Measurements from ENCODE around the gene MVB12B.

Gene MVB12B

DNA sequence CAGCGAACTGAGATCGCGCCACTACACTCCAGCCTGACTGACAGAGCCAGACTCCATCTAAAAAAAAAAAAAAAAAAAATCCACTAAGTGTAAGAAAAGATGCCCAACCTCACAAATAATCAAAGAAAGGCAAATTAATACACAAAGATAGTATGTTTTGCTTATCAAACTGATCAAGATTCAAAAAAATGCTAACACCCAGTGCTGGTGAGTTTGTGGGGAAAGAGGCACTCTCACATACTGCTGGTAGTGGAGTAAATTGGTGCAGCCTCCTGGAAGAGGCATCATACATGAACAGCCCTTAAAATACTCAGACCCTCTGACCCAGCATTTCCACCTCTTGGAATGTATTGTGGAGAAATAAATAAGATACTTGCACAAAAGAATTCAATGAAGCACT, 216.9 kb downstream of the MVB12B start:
- no peak for DNase-seq (ENCODE audit: low read depth, low spot score)
- no peaks in the 10 kb centered on the region; the same call in 1 of the 2 replicates for H3K9me3 ChIP-seq (ENCODE audit: insufficient read depth, low read length)
- no peak overlapping the region for H3K9ac ChIP-seq (ENCODE audit: insufficient read length, low read depth)
- H3K4me1 ChIP-seq (ENCODE audit: insufficient read depth, insufficient read length), result no peaks in the 10 kb centered on the region
- H3K36me3 ChIP-seq (ENCODE audit: insufficient read depth, insufficient read length, low read length), result no peaks in the 10 kb centered on the region
- TF ChIP-seq YY1 (IDR thresholded peaks at IDR 0.05; ENCODE audit: insufficient read depth, insufficient read length) (no peak), ZNF274 (IDR thresholded peaks at IDR 0.05; ENCODE audit: low read depth, low read length) (no peak), SUZ12 (IDR thresholded peaks at IDR 0.05; ENCODE audit: extremely low read depth, insufficient read depth, insufficient read length) (no peak)
- no peak overlapping the region for H3K4me3 ChIP-seq (ENCODE audit: insufficient read length, low read depth)
- no peaks in the 10 kb centered on the region for H3K27me3 ChIP-seq (ENCODE audit: insufficient read depth, insufficient read length)

DNA sequence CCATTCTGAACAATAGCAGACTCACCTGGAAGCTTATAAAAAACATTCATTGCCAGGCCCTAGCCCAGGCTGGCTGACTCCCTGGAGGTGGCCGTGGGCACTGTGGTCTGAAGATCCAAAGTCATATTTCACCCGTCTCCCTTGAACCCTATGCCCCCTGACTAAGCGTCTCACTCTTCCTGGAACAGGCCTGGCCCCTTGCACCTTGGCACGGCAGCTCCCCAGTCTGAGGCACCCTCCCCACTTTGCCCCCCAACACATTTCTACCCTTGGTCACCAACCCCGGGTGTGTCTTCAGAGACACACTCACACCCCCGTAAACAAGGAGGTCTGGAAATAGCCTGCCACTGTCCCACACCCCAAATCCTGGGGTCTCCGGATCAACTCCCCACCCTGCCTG, 218.5 kb downstream of the MVB12B start:
- no peaks in the 10 kb centered on the region for H3K27me3 ChIP-seq (ENCODE audit: insufficient read depth, insufficient read length)
- no peaks in the 10 kb centered on the region; the same call in 1 of the 2 replicates for H3K9me3 ChIP-seq (ENCODE audit: insufficient read depth, low read length)
- no peaks in the 10 kb centered on the region for H3K36me3 ChIP-seq (ENCODE audit: insufficient read depth, insufficient read length, low read length)
- no peak for DNase-seq (ENCODE audit: low read depth, low spot score)
- no peak overlapping the region for H3K4me3 ChIP-seq (ENCODE audit: insufficient read length, low read depth)
- no peak overlapping the region for H3K9ac ChIP-seq (ENCODE audit: insufficient read length, low read depth)
- no peaks in the 10 kb centered on the region for H3K4me1 ChIP-seq (ENCODE audit: insufficient read depth, insufficient read length)
- TF ChIP-seq YY1 (IDR thresholded peaks at IDR 0.05; ENCODE audit: insufficient read depth, insufficient read length) (no peak), SUZ12 (IDR thresholded peaks at IDR 0.05; ENCODE audit: extremely low read depth, insufficient read depth, insufficient read length) (no peak), ZNF274 (IDR thresholded peaks at IDR 0.05; ENCODE audit: low read depth, low read length) (no peak)

DNA sequence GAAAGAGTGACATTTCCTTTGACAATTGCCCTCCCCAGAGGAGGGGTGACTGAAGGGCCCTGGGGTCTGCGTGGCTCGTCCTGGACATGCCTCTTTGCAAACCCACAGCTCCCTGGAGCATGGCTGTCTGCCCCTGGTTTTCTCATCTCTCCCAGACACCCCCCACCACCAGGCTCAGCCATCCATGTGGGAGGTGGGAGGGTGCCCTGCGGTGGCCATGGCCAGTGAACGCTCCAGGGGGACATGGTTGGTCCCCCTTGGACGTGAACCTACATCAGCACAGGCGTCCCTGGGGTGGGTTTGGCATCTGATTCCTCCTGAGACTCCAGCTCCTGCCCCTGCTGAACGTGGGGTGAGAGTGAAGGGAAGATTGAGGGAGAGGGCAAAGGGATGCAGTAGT, 219.4 kb downstream of the MVB12B start:
- H3K36me3 ChIP-seq (ENCODE audit: insufficient read depth, insufficient read length, low read length), result no peaks in the 10 kb centered on the region
- DNase-seq (ENCODE audit: low read depth, low spot score), result no peak
- no peaks in the 10 kb centered on the region; the same call in 1 of the 2 replicates for H3K9me3 ChIP-seq (ENCODE audit: insufficient read depth, low read length)
- no peaks in the 10 kb centered on the region for H3K27me3 ChIP-seq (ENCODE audit: insufficient read depth, insufficient read length)
- no peaks in the 10 kb centered on the region for H3K4me1 ChIP-seq (ENCODE audit: insufficient read depth, insufficient read length)
- TF ChIP-seq YY1 (IDR thresholded peaks at IDR 0.05; ENCODE audit: insufficient read depth, insufficient read length) (no peak), ZNF274 (IDR thresholded peaks at IDR 0.05; ENCODE audit: low read depth, low read length) (no peak), SUZ12 (IDR thresholded peaks at IDR 0.05; ENCODE audit: extremely low read depth, insufficient read depth, insufficient read length) (no peak)
- H3K9ac ChIP-seq (ENCODE audit: insufficient read length, low read depth), result no peak overlapping the region
- H3K4me3 ChIP-seq (ENCODE audit: insufficient read length, low read depth), result no peak overlapping the region

DNA sequence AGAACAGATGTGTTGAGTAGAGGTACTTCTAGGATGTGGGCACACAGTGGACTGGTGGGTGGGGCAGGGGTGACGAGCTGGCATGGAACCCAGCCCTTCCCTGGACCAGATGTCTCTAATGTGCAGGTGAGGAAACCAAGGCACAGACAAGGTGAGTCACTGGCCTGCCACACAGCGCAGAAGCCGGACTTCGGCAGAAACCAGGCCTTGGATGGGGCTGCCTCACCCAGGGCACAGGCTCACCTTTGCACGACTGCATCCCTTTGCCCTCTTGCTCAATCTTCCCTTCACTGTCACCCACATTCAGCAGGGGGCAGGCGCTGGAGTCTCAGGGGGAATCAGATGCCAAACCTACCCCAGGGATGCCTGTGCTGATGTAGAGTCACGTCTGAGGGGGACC, 221.7 kb downstream of the MVB12B start:
- no peak for DNase-seq (ENCODE audit: low read depth, low spot score)
- Histone ChIP-seq H3K4me3 (ENCODE audit: insufficient read length, low read depth) (no peak overlapping the region), H3K9me3 (ENCODE audit: insufficient read depth, low read length) (no peaks in the 10 kb centered on the region; the same call in 1 of the 2 replicates), H3K4me1 (ENCODE audit: insufficient read depth, insufficient read length) (no peaks in the 10 kb centered on the region), H3K9ac (ENCODE audit: insufficient read length, low read depth) (no peak overlapping the region), H3K27me3 (ENCODE audit: insufficient read depth, insufficient read length) (no peaks in the 10 kb centered on the region), H3K36me3 (ENCODE audit: insufficient read depth, insufficient read length, low read length) (no peaks in the 10 kb centered on the region)
- TF ChIP-seq ZNF274 (IDR thresholded peaks at IDR 0.05; ENCODE audit: low read depth, low read length), result no peak
- no peak for TF ChIP-seq YY1 (IDR thresholded peaks at IDR 0.05; ENCODE audit: insufficient read depth, insufficient read length)
- no peak for TF ChIP-seq SUZ12 (IDR thresholded peaks at IDR 0.05; ENCODE audit: extremely low read depth, insufficient read depth, insufficient read length)

DNA sequence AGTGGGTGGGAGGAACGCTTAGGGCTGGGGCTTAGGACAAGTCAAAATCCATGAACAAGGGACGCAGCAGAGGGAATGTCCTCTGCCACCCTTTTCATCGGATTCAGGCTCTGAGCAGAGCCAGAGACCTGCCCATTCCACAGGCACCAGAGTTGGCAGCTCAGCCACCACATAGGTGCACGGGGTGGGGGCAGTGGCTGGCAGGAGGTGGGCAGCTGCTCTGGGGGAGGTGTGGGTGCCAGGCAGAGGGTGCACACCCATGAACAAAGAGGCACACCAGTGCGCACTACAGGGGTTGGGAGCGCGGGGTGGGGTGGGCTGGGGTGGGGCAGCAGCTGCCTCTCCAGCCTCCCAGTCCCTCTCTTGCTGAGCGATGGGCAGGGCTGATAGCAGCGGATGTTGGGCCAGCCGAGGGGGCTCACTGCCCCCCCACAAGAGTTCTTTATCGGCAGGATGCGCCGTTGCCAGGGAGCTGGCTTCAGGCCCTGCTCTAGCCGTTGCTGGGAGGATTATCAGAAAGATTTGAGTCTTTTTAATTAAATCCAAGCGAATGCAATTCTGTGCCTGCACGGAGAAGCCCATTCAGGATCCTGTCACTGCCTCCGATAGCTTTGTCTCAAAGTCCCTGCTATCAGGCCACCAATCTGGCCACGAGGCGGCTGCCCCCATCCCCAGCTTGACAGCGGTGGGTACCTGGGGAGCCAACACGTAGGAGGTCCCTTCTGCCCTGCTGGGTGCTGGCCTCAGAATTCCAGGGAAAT, 222.8 kb downstream of the MVB12B start:
- Histone ChIP-seq H3K9me3 (ENCODE audit: insufficient read depth, low read length) (no peaks in the 10 kb centered on the region; the same call in 1 of the 2 replicates), H3K4me1 (ENCODE audit: insufficient read depth, insufficient read length) (no peaks in the 10 kb centered on the region), H3K4me3 (ENCODE audit: insufficient read length, low read depth) (no peak overlapping the region), H3K27me3 (ENCODE audit: insufficient read depth, insufficient read length) (no peaks in the 10 kb centered on the region), H3K36me3 (ENCODE audit: insufficient read depth, insufficient read length, low read length) (no peaks in the 10 kb centered on the region), H3K9ac (ENCODE audit: insufficient read length, low read depth) (no peak overlapping the region)
- TF ChIP-seq SUZ12 (IDR thresholded peaks at IDR 0.05; ENCODE audit: extremely low read depth, insufficient read depth, insufficient read length) (no peak), YY1 (IDR thresholded peaks at IDR 0.05; ENCODE audit: insufficient read depth, insufficient read length) (no peak), ZNF274 (IDR thresholded peaks at IDR 0.05; ENCODE audit: low read depth, low read length) (no peak)
- DNase-seq (ENCODE audit: low read depth, low spot score), result no peak

DNA sequence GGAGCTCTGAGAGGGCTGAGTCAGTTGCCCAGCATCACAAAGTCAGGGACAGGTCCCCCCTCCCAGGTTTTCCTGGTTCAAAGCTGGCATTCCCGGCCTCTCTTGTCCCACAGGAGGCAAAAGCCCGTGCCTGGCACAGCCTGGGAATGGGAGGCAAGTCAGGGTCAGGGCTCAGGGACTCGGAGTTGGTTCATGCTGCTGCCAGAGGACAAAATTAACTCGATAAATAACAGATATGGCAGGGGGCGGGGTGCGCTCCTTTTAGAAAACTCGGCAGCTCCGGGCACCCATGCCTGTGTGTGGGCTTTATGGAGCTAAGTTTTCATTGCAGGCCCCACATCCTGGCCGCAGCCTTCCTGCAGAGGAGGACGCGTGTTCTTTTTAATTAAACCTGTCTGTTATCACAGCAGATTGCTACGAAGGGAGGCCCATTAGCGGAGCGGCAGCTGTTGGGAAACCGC, 224.3 kb downstream of the MVB12B start:
- no peaks in the 10 kb centered on the region for H3K4me1 ChIP-seq (ENCODE audit: insufficient read depth, insufficient read length)
- H3K9ac ChIP-seq (ENCODE audit: insufficient read length, low read depth), result no peak overlapping the region
- H3K36me3 ChIP-seq (ENCODE audit: insufficient read depth, insufficient read length, low read length), result no peaks in the 10 kb centered on the region
- H3K4me3 ChIP-seq (ENCODE audit: insufficient read length, low read depth), result no peak overlapping the region
- no peak for TF ChIP-seq YY1 (IDR thresholded peaks at IDR 0.05; ENCODE audit: insufficient read depth, insufficient read length)
- H3K27me3 ChIP-seq (ENCODE audit: insufficient read depth, insufficient read length), result no peaks in the 10 kb centered on the region
- DNase-seq (ENCODE audit: low read depth, low spot score), result no peak
- no peaks in the 10 kb centered on the region; the same call in 1 of the 2 replicates for H3K9me3 ChIP-seq (ENCODE audit: insufficient read depth, low read length)

DNA sequence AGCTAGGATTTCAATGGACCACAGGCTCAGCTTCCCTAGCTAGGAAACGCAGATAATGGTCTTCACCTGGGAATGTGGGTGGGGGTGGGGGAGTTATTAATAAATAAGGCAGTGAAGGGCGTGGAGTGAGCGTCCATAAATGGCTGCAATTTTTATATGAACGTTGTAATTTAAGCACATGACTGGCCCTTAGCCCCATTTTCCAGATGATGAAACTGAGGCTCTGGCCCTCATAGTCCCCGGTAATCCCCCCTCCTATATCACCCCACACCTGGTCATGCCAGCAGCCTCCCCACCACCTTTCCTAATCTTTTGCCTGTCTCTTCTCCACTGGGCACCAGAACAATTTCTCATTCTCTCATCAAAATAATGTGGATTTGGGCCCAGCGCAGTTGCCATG, 225.2 kb downstream of the MVB12B start:
- Histone ChIP-seq H3K27me3 (ENCODE audit: insufficient read depth, insufficient read length) (no peaks in the 10 kb centered on the region), H3K9me3 (ENCODE audit: insufficient read depth, low read length) (no peaks in the 10 kb centered on the region), H3K4me3 (ENCODE audit: insufficient read length, low read depth) (no peak overlapping the region), H3K36me3 (ENCODE audit: insufficient read depth, insufficient read length, low read length) (no peaks in the 10 kb centered on the region), H3K9ac (ENCODE audit: insufficient read length, low read depth) (no peak overlapping the region), H3K4me1 (ENCODE audit: insufficient read depth, insufficient read length) (no peaks in the 10 kb centered on the region)
- no peak for DNase-seq (ENCODE audit: low read depth, low spot score)
- TF ChIP-seq ZNF274 (IDR thresholded peaks at IDR 0.05; ENCODE audit: low read depth, low read length) (no peak), SUZ12 (IDR thresholded peaks at IDR 0.05; ENCODE audit: extremely low read depth, insufficient read depth, insufficient read length) (no peak), YY1 (IDR thresholded peaks at IDR 0.05; ENCODE audit: insufficient read depth, insufficient read length) (no peak)
